Epithelial cell of umbilical artery (primary cell): ENCODE data around the gene CHST15. TPM values are rescaled to one million over a fixed set of nuclear protein-coding genes. Genes with fewer than 3 reads are reported as not detected.

ENCODE experiments used
- total RNA-seq: library from RNA; depleted of rRNA; stranded (reverse); fragments of >200 nt; gene quantifications from 2 replicates; pipeline ENCODE4 v1.2.3, GENCODE V29; 2014

CHST15 gene, protein sequence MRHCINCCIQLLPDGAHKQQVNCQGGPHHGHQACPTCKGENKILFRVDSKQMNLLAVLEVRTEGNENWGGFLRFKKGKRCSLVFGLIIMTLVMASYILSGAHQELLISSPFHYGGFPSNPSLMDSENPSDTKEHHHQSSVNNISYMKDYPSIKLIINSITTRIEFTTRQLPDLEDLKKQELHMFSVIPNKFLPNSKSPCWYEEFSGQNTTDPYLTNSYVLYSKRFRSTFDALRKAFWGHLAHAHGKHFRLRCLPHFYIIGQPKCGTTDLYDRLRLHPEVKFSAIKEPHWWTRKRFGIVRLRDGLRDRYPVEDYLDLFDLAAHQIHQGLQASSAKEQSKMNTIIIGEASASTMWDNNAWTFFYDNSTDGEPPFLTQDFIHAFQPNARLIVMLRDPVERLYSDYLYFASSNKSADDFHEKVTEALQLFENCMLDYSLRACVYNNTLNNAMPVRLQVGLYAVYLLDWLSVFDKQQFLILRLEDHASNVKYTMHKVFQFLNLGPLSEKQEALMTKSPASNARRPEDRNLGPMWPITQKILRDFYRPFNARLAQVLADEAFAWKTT
- total RNA-seq: 15.5 and 18.8 TPM in 2 replicates

GRCh38 chr10:124092860-124093773 lies at the start of gene CHST15:
Gene CHST15, minus strand, starts transcription at chr10:124093598. Its CDS starts 47,386 bp downstream, at chr10:124046212.

Other genes starting within 250 kb of the CHST15 start
- 0.97 and 2.1 TPM in 2 replicates for gene CPXM2, start 201.8 kb downstream of the CHST15 start, total RNA-seq